ENCODE measurements around the gene C6orf120.

- TF ChIP-seq CTCF (IDR thresholded peaks at IDR 0.05), result no peak
- no peak for TF ChIP-seq POLR2AphosphoS5 (IDR thresholded peaks at IDR 0.05)
- no peak for TF ChIP-seq POLR2A (IDR thresholded peaks at IDR 0.05)
- TF ChIP-seq EP300 (IDR thresholded peaks at IDR 0.05), result no peak
Measured at GRCh38 chr6:169657284-169657610, 44.7 kb upstream of the C6orf120 start.

All from upper lobe of left lung (tissue), 4 donors.